Calu3 (cell line): ENCODE measurements around the gene CBARP. TPM values are rescaled to one million over a fixed set of nuclear protein-coding genes. Genes with fewer than 3 reads are reported as not detected.

Source experiments
- BruUV-seq: library from RNA; stranded (reverse); fragments of 400-500 nt; replicated peaks from 2 replicates; lab custom pipeline; 2021; lab: Mats Ljungman, UMichigan
- CTCF ChIA-PET: fragments of 300-600 bp; sonication (Branson Sonifier 250); formaldehyde crosslinking; loops from one replicate; lab custom pipeline; 2022; ENCODE audit warnings: antibody characterized with exemption; lab: Charles Lee
- DNase-seq: peaks from one replicate; pipeline ENCODE4 v3.0.0; 2022
- H3K27ac Mint-ChIP-seq: one replicate; pipeline ENCODE4 v1.8.0; 2022; ENCODE audit warnings: mixed read lengths; ENCODE audit not compliant: unreplicated experiment
- H3K27me3 Mint-ChIP-seq: one replicate; pipeline ENCODE4 v1.8.0; 2022; ENCODE audit warnings: mixed read lengths; ENCODE audit not compliant: unreplicated experiment
- H3K36me3 Mint-ChIP-seq: one replicate; pipeline ENCODE4 v1.8.0; 2022; ENCODE audit warnings: mild to moderate bottlenecking, moderate library complexity, mixed read lengths; ENCODE audit not compliant: insufficient read depth, unreplicated experiment
- H3K4me1 Mint-ChIP-seq: one replicate; pipeline ENCODE4 v1.8.0; 2022; ENCODE audit warnings: mild to moderate bottlenecking, low read depth, mixed read lengths; ENCODE audit not compliant: unreplicated experiment
- H3K4me3 Mint-ChIP-seq: one replicate; pipeline ENCODE4 v1.8.0; 2022; ENCODE audit warnings: mild to moderate bottlenecking, low read depth, moderate library complexity, mixed read lengths; ENCODE audit not compliant: unreplicated experiment
- H3K9me3 Mint-ChIP-seq: one replicate; pipeline ENCODE4 v1.8.0; 2022; ENCODE audit warnings: low read depth, mixed read lengths; ENCODE audit not compliant: unreplicated experiment
- CTCF ChIP-seq: fragments of 200-600 bp; IDR thresholded peaks from one replicate; pipeline ENCODE4 v1.8.0; 2022; ENCODE audit warnings: antibody characterized with exemption; ENCODE audit not compliant: unreplicated experiment
- intact Hi-C: fragments of 100-400 bp; cut with micrococcal nuclease; formaldehyde crosslinking; loops from one replicate; pipeline ENCODE4 v1.10.0; 2022; ENCODE audit not compliant: unreplicated experiment
- total RNA-seq: library from RNA; stranded (reverse); gene quantifications from 2 replicates; pipeline ENCODE4 v1.2.3, GENCODE V29; 2022

CBARP gene
- total RNA-seq, 1 experiment from 2014 or later = 4.2 TPM

- CTCF ChIA-PET = interaction anchor here (1.4 to 1.7 kb wide), 2 partner anchors 9 to 18 kb away, joined by 4 to 6 read pairs; no protein-coding TSS in a partner anchor
- Mint-ChIP-seq H3K27me3 (no peaks in the 10 kb centered on the region), H3K4me3 (peak overlapping the region; percentile 90), H3K36me3 (peaks cover 79% of the 10 kb centered on the region), H3K4me1 (peaks cover 34% of the 10 kb centered on the region), H3K27ac (no peak overlapping the region), H3K9me3 (no peaks in the 10 kb centered on the region)
- no peak for DNase-seq
- no TSS peak for BruUV-seq
- intact Hi-C loops = no loop called here
- no peak for TF ChIP-seq CTCF
Measured at GRCh38 chr19:1262623-1263123, 24.9 kb upstream of the CBARP start.

- DNase-seq = peak; percentile 75
- no peaks in the 10 kb centered on the region for H3K27me3 Mint-ChIP-seq
- peak overlapping the region; percentile 97 for H3K27ac Mint-ChIP-seq
- peaks cover 78% of the 10 kb centered on the region for H3K36me3 Mint-ChIP-seq
- BruUV-seq = TSS peak; percentile 43
- intact Hi-C loops = no loop called here
- CTCF ChIA-PET = interaction anchor here (1.2 to 1.7 kb wide), 2 partner anchors 9 to 18 kb away, joined by 4 to 6 read pairs; no protein-coding TSS in a partner anchor
- peak overlapping the region; percentile 90 for H3K4me3 Mint-ChIP-seq
- TF ChIP-seq CTCF = no peak
- H3K9me3 Mint-ChIP-seq = no peaks in the 10 kb centered on the region
- H3K4me1 Mint-ChIP-seq = peaks cover 31% of the 10 kb centered on the region
Measured at GRCh38 chr19:1261798-1262622, 24.2 kb upstream of the CBARP start.

- peaks cover 79% of the 10 kb centered on the region for H3K36me3 Mint-ChIP-seq
- BruUV-seq = no TSS peak
- no peaks in the 10 kb centered on the region for H3K27me3 Mint-ChIP-seq
- peak overlapping the region; percentile 97 for H3K27ac Mint-ChIP-seq
- CTCF ChIA-PET = interaction anchor here (1.2 to 1.7 kb wide), 2 partner anchors 8 to 17 kb away, joined by 4 to 6 read pairs; no protein-coding TSS in a partner anchor
- no peak for DNase-seq
- H3K4me3 Mint-ChIP-seq = peak overlapping the region; percentile 90
- TF ChIP-seq CTCF = no peak
- intact Hi-C loops = no loop called here
- H3K4me1 Mint-ChIP-seq = peaks cover 29% of the 10 kb centered on the region
- no peaks in the 10 kb centered on the region for H3K9me3 Mint-ChIP-seq
Measured at GRCh38 chr19:1261538-1261797, 23.7 kb upstream of the CBARP start.

GRCh38 chr19:1260749-1261537 is 23.1 kb upstream of the CBARP start:
- DNase-seq = peak; percentile 94
- no peaks in the 10 kb centered on the region for H3K9me3 Mint-ChIP-seq
- TF ChIP-seq CTCF = no peak
- CTCF ChIA-PET = interaction anchor here (1.2 to 1.7 kb wide), 2 partner anchors 8 to 17 kb away, joined by 4 to 6 read pairs; no protein-coding TSS in a partner anchor
- H3K27ac Mint-ChIP-seq = peak overlapping the region; percentile 97
- no TSS peak for BruUV-seq
- no peaks in the 10 kb centered on the region for H3K27me3 Mint-ChIP-seq
- peaks cover 80% of the 10 kb centered on the region for H3K36me3 Mint-ChIP-seq
- H3K4me1 Mint-ChIP-seq = peaks cover 29% of the 10 kb centered on the region
- peak overlapping the region; percentile 90 for H3K4me3 Mint-ChIP-seq
- intact Hi-C loops = no loop called here
